K562 (cell line): Measurements from ENCODE around the gene TP53I13. TPM values are rescaled to one million over a fixed set of nuclear protein-coding genes. Genes with fewer than 3 reads are reported as not detected.

Source experiments
- ARID2 ChIP-seq: fragments of 450-650 bp; IDR thresholded peaks from 2 replicates; pipeline ENCODE4 v1.6.1; 2017; ENCODE audit warnings: antibody characterized with exemption, mild to moderate bottlenecking
- CXXC5 ChIP-seq: fragments of 250-450 bp; sonication (Bioruptor Pico); IDR thresholded peaks from 2 replicates; pipeline ENCODE4 v1.8.0; 2022; ENCODE audit warnings: inconsistent platforms, mild to moderate bottlenecking, moderate library complexity
- LARP7 ChIP-seq: fragments of 450-650 bp; IDR thresholded peaks from 2 replicates; pipeline ENCODE4 v1.6.1; 2016
- MAZ ChIP-seq, 2 experiments: fragments of 450-650 bp in 1 of 2; sonication (generic) in 1 of 2; formaldehyde crosslinking; IDR thresholded peaks in 1 of 2; conservative IDR thresholded peaks in 1 of 2; 2 replicates each; pipeline versions ENCODE4 v1.4.0 to v1.5.0; 2020; ENCODE audit warnings: mild to moderate bottlenecking in 1 of 2, missing genetic modification reagents in 1 of 2
- NR1H2 ChIP-seq: sonication (generic); formaldehyde crosslinking; IDR thresholded peaks from 2 replicates; pipeline ENCODE4 v1.4.0; 2020; ENCODE audit warnings: mild to moderate bottlenecking, missing genetic modification reagents
- RAD21 ChIP-seq, 2 experiments: fragments of 250-450 bp in 1 of 2; fragments of 450-650 bp in 1 of 2; sonication (Bioruptor Pico) in 1 of 2; formaldehyde crosslinking in 1 of 2; IDR thresholded peaks in 1 of 2; conservative IDR thresholded peaks in 1 of 2; 2 replicates each; pipeline versions ENCODE4 v1.4.0 to v1.8.0; 2020 to 2022; ENCODE audit warnings: mild to moderate bottlenecking in 2 of 2, moderate library complexity in 1 of 2
- SOX6 ChIP-seq: fragments of 450-650 bp; IDR thresholded peaks from 2 replicates; pipeline ENCODE4 v1.6.1; 2014; ENCODE audit warnings: mild to moderate bottlenecking
- TEAD2 ChIP-seq: fragments of 450-650 bp; IDR thresholded peaks from 2 replicates; pipeline ENCODE4 v1.6.1; 2016; ENCODE audit warnings: missing genetic modification characterization, control low read depth, missing compliant biosample characterization
- XRCC5 ChIP-seq: fragments of 200-400 bp; formaldehyde crosslinking; IDR thresholded peaks from 2 replicates; pipeline ENCODE4 v1.6.1; 2017; ENCODE audit warnings: low read depth, mild to moderate bottlenecking, low read length
- ZFX ChIP-seq: sonication (generic); formaldehyde crosslinking; IDR thresholded peaks from 2 replicates; pipeline ENCODE4 v1.8.0; 2022; ENCODE audit warnings: mild to moderate bottlenecking, missing genetic modification reagents, moderate library complexity
- ZNF24 ChIP-seq: fragments of 450-650 bp; IDR thresholded peaks from 2 replicates; pipeline ENCODE4 v1.6.1; 2016
- ZNF408 ChIP-seq: fragments of 250-450 bp; sonication (Bioruptor Pico); IDR thresholded peaks from 2 replicates; pipeline ENCODE4 v1.4.0; 2020; ENCODE audit warnings: low read depth, mild to moderate bottlenecking, moderate library complexity
- polyA plus RNA-seq, 8 experiments: library from polyadenylated mRNA; depleted of rRNA in 4 of 8; stranded (reverse) in 5 of 8; unstranded in 3 of 8; fragments of >200 nt; fragmentation: Nextera tagmentation in 2 of 8; fragmentation: Illumina TruSeq in 1 of 8; extraction: Ambion mirVana in 2 of 8; extraction: Trizol in 1 of 8; gene quantifications; 2 replicates each; pipeline versions ENCODE4 v1.2.1 to v1.2.3, GENCODE V29; 2011 to 2014; ENCODE audit warnings: inconsistent platforms in 1 of 8, missing spikeins in 1 of 8
- total RNA-seq, 7 experiments: library from RNA; depleted of rRNA in 6 of 7; stranded (reverse); fragments of >200 nt in 6 of 7; fragmentation: Illumina TruSeq in 2 of 7; extraction: Trizol in 2 of 7; gene quantifications; 2 replicates each; pipeline versions ENCODE4 v1.2.1 to v1.2.3, GENCODE V29; 2011 to 2021; ENCODE audit warnings: low replicate concordance in 1 of 7
- TF ChIP-seq, protein P1 (sequence below): fragments of 450-650 bp; formaldehyde crosslinking; IDR thresholded peaks from 2 replicates; pipeline ENCODE4 v1.4.0; 2020; ENCODE audit warnings: mild to moderate bottlenecking, moderate library complexity
- TF ChIP-seq, protein P2 (sequence below), 2 experiments: IDR thresholded peaks; 2 replicates each; pipeline ENCODE4 v1.6.1; 2011; ENCODE audit warnings: borderline replicate concordance in 1 of 2, control low read depth in 1 of 2, low read depth in 1 of 2, low read length in 1 of 2, mild to moderate bottlenecking in 1 of 2, mixed read lengths in 1 of 2, moderate library complexity in 1 of 2; ENCODE audit not compliant: insufficient read depth in 1 of 2, insufficient read length in 1 of 2, poor library complexity in 1 of 2, severe bottlenecking in 1 of 2; ENCODE audit errors: extremely low read depth in 1 of 2
- TF ChIP-seq, protein P3 (sequence below): fragments of 450-650 bp; IDR thresholded peaks from 2 replicates; pipeline ENCODE4 v1.6.1; 2016; ENCODE audit warnings: low read depth, mild to moderate bottlenecking, moderate library complexity
- TF ChIP-seq, protein P4 (sequence below): sonication (generic); formaldehyde crosslinking; IDR thresholded peaks from 2 replicates; pipeline ENCODE4 v1.8.0; 2022; ENCODE audit warnings: missing genetic modification reagents, mild to moderate bottlenecking, borderline replicate concordance
- TF ChIP-seq, protein P5 (sequence below): sonication (generic); formaldehyde crosslinking; IDR thresholded peaks from 2 replicates; pipeline ENCODE4 v1.9.0; 2022; ENCODE audit warnings: mild to moderate bottlenecking, missing genetic modification reagents
- TF ChIP-seq, protein P6 (sequence below): fragments of 450-650 bp; formaldehyde crosslinking; IDR thresholded peaks from 2 replicates; pipeline ENCODE4 v1.4.0; 2020; ENCODE audit warnings: mild to moderate bottlenecking, moderate library complexity

Gene TP53I13
- total and polyA plus RNA-seq, 9 of the 15 experiments (the other 6 are each of a cell fraction or from before 2014, with no cell fraction given) = 0.08 to 28.3 (median 9.1) TPM

DNA sequence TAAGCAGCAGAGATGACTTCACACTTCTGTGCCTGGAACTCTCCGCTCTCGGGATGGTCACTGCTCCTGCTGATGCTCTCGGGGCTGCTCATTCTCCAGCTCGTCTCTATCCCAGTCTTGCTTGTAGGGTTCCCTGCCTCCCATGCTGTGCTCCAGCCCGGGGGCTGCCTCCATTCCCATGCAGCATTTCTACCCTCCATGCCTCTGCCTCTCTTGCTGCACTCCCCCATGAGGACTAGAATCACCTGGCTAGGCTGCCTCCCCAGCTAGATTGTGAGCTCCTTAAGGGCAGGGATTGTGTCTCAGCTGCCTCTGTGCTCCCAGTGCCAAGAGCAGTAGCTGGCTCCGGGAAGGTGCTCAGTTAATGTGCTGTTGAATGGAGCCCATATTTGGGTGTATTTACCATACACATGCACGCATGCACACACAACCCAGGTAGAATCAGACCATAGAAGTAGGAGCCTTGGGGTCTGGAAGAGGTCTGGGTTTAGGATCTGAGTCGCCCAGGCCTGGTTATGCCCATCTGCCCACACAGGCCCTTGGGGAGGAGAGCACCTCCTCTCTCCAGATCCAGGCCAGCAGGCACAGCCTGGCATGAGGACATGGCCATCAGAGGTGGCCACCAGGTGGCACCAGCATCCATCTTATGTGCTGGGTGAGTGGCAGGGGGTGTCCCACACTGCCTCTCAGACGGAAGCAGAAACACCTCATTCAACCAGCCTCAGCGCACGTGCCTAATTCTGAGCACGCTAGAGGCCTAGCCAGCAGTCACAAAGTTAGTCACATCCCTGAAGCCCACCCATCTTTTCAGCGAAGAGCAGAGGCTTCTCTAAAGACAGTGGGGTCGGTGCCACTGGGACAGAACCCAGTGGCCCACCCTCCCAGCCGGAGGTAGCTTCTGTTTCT is 11.6 kb downstream of the TP53I13 start (continued):
- TF ChIP-seq, protein P1, sequence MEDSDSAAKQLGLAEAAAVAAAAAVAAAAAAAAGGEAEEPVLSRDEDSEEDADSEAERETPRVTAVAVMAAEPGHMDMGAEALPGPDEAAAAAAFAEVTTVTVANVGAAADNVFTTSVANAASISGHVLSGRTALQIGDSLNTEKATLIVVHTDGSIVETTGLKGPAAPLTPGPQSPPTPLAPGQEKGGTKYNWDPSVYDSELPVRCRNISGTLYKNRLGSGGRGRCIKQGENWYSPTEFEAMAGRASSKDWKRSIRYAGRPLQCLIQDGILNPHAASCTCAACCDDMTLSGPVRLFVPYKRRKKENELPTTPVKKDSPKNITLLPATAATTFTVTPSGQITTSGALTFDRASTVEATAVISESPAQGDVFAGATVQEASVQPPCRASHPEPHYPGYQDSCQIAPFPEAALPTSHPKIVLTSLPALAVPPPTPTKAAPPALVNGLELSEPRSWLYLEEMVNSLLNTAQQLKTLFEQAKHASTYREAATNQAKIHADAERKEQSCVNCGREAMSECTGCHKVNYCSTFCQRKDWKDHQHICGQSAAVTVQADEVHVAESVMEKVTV = peak; percentile 73
- TF ChIP-seq ARID2 (no peak), ZNF408 (no peak), ZNF24 (no peak), LARP7 (no peak), ZFX (CRISPR knock-in tag) (no peak), SOX6 (no peak), MAZ (CRISPR knock-in tag; conservative IDR thresholded peaks at IDR 0.05 in 1 of 2, IDR thresholded peaks at IDR 0.05 in 1 of 2) (peak; percentile 19 to 46; a peak in 2 of 4 replicates), NR1H2 (CRISPR knock-in tag) (no peak), CXXC5 (CRISPR knock-in tag) (no peak), TEAD2 (tag) (no peak), XRCC5 (0 out of 2 replicates have a peak, but pooled peaks have one; percentile 43), RAD21 (CRISPR knock-in tag; conservative IDR thresholded peaks at IDR 0.05 in 1 of 2, IDR thresholded peaks at IDR 0.05 in 1 of 2) (peak; percentile 73 to 84)
- TF ChIP-seq, protein P2, sequence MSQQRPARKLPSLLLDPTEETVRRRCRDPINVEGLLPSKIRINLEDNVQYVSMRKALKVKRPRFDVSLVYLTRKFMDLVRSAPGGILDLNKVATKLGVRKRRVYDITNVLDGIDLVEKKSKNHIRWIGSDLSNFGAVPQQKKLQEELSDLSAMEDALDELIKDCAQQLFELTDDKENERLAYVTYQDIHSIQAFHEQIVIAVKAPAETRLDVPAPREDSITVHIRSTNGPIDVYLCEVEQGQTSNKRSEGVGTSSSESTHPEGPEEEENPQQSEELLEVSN (IDR thresholded peaks at IDR 0.05; ENCODE audit: borderline replicate concordance in 1 of 2, extremely low read depth in 1 of 2, insufficient read depth in 1 of 2, insufficient read length in 1 of 2, low read depth in 1 of 2, low read length in 1 of 2, poor library complexity in 1 of 2, severe bottlenecking in 1 of 2) = peak; percentile 18 to 35
- TF ChIP-seq, protein P3, sequence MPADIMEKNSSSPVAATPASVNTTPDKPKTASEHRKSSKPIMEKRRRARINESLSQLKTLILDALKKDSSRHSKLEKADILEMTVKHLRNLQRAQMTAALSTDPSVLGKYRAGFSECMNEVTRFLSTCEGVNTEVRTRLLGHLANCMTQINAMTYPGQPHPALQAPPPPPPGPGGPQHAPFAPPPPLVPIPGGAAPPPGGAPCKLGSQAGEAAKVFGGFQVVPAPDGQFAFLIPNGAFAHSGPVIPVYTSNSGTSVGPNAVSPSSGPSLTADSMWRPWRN = no peak
- TF ChIP-seq, protein P4, sequence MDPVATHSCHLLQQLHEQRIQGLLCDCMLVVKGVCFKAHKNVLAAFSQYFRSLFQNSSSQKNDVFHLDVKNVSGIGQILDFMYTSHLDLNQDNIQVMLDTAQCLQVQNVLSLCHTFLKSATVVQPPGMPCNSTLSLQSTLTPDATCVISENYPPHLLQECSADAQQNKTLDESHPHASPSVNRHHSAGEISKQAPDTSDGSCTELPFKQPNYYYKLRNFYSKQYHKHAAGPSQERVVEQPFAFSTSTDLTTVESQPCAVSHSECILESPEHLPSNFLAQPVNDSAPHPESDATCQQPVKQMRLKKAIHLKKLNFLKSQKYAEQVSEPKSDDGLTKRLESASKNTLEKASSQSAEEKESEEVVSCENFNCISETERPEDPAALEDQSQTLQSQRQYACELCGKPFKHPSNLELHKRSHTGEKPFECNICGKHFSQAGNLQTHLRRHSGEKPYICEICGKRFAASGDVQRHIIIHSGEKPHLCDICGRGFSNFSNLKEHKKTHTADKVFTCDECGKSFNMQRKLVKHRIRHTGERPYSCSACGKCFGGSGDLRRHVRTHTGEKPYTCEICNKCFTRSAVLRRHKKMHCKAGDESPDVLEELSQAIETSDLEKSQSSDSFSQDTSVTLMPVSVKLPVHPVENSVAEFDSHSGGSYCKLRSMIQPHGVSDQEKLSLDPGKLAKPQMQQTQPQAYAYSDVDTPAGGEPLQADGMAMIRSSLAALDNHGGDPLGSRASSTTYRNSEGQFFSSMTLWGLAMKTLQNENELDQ (CRISPR knock-in tag) = no peak
- TF ChIP-seq, protein P5, sequence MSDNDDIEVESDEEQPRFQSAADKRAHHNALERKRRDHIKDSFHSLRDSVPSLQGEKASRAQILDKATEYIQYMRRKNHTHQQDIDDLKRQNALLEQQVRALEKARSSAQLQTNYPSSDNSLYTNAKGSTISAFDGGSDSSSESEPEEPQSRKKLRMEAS = 0 out of 2 replicates have a peak, but pooled peaks have one; percentile 24
- TF ChIP-seq, protein P6, sequence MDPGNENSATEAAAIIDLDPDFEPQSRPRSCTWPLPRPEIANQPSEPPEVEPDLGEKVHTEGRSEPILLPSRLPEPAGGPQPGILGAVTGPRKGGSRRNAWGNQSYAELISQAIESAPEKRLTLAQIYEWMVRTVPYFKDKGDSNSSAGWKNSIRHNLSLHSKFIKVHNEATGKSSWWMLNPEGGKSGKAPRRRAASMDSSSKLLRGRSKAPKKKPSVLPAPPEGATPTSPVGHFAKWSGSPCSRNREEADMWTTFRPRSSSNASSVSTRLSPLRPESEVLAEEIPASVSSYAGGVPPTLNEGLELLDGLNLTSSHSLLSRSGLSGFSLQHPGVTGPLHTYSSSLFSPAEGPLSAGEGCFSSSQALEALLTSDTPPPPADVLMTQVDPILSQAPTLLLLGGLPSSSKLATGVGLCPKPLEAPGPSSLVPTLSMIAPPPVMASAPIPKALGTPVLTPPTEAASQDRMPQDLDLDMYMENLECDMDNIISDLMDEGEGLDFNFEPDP (CRISPR knock-in tag) = no peak
